Activated B cell treated with CpG ODN at 0.5 μM for 24 hours (primary cell): ENCODE measurements around the gene NME4. TPM values are rescaled to one million over a fixed set of nuclear protein-coding genes. Genes with fewer than 3 reads are reported as not detected.
"Not testable (repeated sequence)": the region's sequence is repeated elsewhere in the genome, so short reads cannot be mapped to it uniquely, and the experiment has no call there.

ENCODE experiments used
- ATAC-seq: fragments of 200-7000 bp; cut with Tn5 transposase; one replicate; pipeline ENCODE4 v1.10.0; 2021; ENCODE audit warnings: low read depth, mild to moderate bottlenecking, moderate library complexity
- CTCF ChIA-PET: fragments of 350-600 bp; sonication (Branson Sonifier 250); formaldehyde crosslinking; loops from one replicate; lab custom pipeline; 2021; ENCODE audit warnings: antibody characterized with exemption; lab: Charles Lee
- POLR2A ChIA-PET: fragments of 350-600 bp; sonication (Branson Sonifier 250); formaldehyde crosslinking; loops from one replicate; lab custom pipeline; 2021; ENCODE audit warnings: antibody characterized with exemption; lab: Charles Lee
- DNase-seq: peaks from one replicate; pipeline ENCODE4 v3.0.0; 2022
- H3K27ac Mint-ChIP-seq: one replicate; pipeline ENCODE4 v1.8.0; 2020; ENCODE audit warnings: mixed read lengths
- H3K27me3 Mint-ChIP-seq: one replicate; pipeline ENCODE4 v1.8.0; 2021; ENCODE audit warnings: mixed read lengths
- H3K36me3 Mint-ChIP-seq: one replicate; pipeline ENCODE4 v1.8.0; 2021; ENCODE audit warnings: low read depth, mixed read lengths
- H3K4me1 Mint-ChIP-seq: one replicate; pipeline ENCODE4 v1.8.0; 2021; ENCODE audit warnings: mixed read lengths
- H3K4me3 Mint-ChIP-seq: one replicate; pipeline ENCODE4 v1.8.0; 2020; ENCODE audit warnings: mild to moderate bottlenecking, mixed read lengths
- H3K9me3 Mint-ChIP-seq: one replicate; pipeline ENCODE4 v1.8.0; 2020; ENCODE audit warnings: mixed read lengths
- intact Hi-C: fragments of 100-400 bp; cut with micrococcal nuclease; formaldehyde crosslinking; loops from one replicate; pipeline ENCODE4 v1.15.1; 2024
- total RNA-seq: library from RNA; stranded (reverse); gene quantifications from 2 replicates; pipeline ENCODE4 v1.2.3, GENCODE V29; 2022
- TF ChIP-seq, protein P1 (sequence below): fragments of 200-600 bp; IDR thresholded peaks from one replicate; pipeline ENCODE4 v1.8.0; 2022; ENCODE audit warnings: antibody characterized with exemption, mild to moderate bottlenecking

The NME4 gene
- total RNA-seq, 1 donor from 2014 or later, result 29.9 TPM

DNA sequence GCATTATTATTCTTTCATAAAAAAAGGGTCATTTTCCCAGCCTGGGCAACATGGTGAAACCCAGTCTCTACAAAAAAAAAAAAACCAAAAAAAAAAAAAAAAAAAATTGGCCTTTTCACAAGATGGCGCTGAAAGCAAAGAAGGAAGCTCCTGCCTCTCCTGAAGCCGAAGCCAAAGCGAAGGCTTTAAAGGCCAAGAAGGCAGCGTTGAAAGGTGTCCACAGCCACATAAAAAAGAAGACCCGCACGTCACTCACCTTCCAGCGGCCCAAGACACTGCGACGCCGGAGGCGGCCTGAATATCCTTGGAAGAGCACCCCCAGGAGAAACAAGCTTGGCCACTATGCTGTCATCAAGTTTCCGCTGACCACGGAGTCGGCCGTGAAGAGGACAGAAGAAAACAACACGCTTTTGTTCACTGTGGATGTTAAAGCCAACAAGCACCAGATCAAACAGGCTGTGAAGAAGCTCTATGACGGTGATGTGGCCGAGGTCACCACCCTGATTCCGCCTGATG lies 10.3 kb upstream of the NME4 start:
- POLR2A ChIA-PET, result interaction anchor here (0.6 to 0.7 kb wide), 2 partner anchors 12 to 262 kb away, joined by 4 to 5 read pairs; no protein-coding TSS in a partner anchor
- ATAC-seq (no peak), DNase-seq (no peak)
- Mint-ChIP-seq H3K27ac (no peak overlapping the region), H3K4me3 (no peak overlapping the region), H3K36me3 (no peaks in the 10 kb centered on the region), H3K9me3 (no peaks in the 10 kb centered on the region), H3K4me1 (peaks cover 24% of the 10 kb centered on the region), H3K27me3 (no peaks in the 10 kb centered on the region)
- CTCF ChIA-PET, result interaction anchor here (1.2 kb wide), 1 partner anchor 15 kb away, joined by 3 read pairs; the partner anchor contains the start of gene DECR2
- TF ChIP-seq, protein P1, sequence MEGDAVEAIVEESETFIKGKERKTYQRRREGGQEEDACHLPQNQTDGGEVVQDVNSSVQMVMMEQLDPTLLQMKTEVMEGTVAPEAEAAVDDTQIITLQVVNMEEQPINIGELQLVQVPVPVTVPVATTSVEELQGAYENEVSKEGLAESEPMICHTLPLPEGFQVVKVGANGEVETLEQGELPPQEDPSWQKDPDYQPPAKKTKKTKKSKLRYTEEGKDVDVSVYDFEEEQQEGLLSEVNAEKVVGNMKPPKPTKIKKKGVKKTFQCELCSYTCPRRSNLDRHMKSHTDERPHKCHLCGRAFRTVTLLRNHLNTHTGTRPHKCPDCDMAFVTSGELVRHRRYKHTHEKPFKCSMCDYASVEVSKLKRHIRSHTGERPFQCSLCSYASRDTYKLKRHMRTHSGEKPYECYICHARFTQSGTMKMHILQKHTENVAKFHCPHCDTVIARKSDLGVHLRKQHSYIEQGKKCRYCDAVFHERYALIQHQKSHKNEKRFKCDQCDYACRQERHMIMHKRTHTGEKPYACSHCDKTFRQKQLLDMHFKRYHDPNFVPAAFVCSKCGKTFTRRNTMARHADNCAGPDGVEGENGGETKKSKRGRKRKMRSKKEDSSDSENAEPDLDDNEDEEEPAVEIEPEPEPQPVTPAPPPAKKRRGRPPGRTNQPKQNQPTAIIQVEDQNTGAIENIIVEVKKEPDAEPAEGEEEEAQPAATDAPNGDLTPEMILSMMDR, result no peak
- intact Hi-C loops, result no loop called here

DNA sequence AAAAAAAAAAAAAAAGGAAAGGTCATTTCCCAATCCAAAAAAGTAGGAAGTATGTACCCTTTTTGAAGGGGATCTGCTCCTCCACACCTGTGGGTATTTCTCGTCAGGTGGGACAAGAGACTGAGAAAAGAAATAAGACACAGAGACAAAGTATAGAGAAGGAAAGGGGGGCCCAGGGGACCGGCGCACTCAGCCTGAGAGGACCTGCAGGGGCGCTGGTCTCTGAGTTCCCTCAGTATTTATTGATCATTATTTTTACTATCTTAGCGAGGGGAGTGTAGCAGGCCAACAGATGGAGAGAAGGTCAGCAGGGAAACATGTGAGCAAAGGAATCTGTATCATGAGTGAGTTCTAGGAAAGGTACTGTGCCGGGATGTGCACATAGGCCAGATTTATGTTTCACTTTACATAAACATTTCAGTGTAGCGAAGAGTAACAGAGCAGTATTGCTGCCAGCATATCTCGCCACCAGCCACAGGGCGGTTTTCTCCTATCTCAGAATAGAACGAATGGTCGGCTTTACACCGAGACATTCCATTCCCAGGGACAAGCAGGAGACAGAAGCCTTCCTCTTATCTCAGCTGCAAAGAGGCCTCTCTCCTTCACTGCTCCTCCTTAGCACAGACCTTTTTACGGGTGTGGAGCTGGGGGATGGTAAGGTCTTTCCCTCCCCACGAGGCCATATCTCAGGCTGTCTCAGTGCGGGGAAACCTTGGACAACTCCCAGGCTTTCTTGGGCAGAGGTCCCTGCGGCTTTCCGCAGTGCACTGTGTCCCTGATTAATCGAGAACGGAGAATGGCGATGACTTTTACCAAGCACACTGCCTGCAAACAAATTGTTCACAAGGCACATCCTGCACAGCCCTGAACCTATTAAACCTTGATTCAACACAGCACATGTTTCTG lies 9.0 kb upstream of the NME4 start:
- H3K27me3 Mint-ChIP-seq, intact Hi-C loops, POLR2A ChIA-PET, ATAC-seq, DNase-seq, H3K4me3 Mint-ChIP-seq, H3K27ac Mint-ChIP-seq, H3K9me3 Mint-ChIP-seq, H3K36me3 Mint-ChIP-seq, CTCF ChIA-PET: not testable (repeated sequence)
- H3K4me1 Mint-ChIP-seq, result peaks cover 17% of the 10 kb centered on the region

DNA sequence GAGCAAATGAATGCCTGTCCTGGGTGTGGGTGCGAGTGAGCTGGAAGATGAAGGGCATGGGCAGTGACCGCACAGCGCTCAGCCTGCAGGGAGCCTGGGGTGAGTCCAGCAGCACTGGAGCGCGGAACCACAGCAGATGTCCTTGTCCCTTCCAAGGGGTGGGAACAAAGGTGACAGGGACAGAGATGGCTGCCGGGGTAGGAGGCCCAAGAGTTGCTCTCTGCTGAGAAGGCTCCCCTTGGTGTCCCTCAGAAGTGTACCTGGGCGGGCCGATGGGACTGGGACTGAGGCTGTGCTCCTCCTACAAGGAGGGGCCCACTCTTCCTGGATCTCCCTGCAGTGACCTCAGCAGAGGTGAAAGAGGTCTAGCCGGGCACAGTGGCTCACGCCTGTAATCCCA lies 7.6 kb upstream of the NME4 start:
- DNase-seq, result no peak
- Mint-ChIP-seq H3K36me3 (no peaks in the 10 kb centered on the region), H3K27ac (no peak overlapping the region), H3K4me1 (peaks cover 4% of the 10 kb centered on the region), H3K27me3 (no peaks in the 10 kb centered on the region), H3K9me3 (no peaks in the 10 kb centered on the region), H3K4me3 (no peak overlapping the region)
- TF ChIP-seq, protein P1, result no peak
- POLR2A ChIA-PET, result no interaction called here
- ATAC-seq, result no peak
- intact Hi-C loops, result no loop called here
- CTCF ChIA-PET, result no interaction called here

DNA sequence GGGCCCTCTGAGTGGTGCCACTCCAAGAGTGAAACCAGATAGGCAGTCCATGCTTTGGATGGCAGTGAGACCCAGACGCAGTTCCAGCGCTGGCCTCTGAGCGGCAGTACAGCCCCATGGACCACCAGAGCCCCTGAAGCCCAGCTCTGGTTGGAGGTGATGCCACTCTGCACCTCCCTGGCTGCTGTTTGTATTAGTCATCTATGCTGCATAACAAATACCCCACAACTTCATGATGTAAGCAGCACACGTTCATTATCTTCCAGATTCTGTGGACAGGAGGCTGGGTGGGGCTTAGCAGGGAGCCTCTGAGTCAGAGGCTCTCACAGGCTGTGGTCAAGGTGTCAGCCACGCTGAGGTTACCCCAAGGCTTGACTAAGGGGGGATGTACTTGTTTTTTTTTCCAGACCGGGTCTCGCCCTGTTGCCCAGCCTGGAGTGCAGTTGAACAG lies 5.1 kb upstream of the NME4 start:
- Mint-ChIP-seq H3K27ac (peak overlapping the region; percentile 41), H3K9me3 (no peaks in the 10 kb centered on the region), H3K36me3 (no peaks in the 10 kb centered on the region), H3K4me3 (no peak overlapping the region), H3K27me3 (no peaks in the 10 kb centered on the region), H3K4me1 (peaks cover 16% of the 10 kb centered on the region)
- DNase-seq (peak; percentile 64), ATAC-seq (peak; percentile 91)
- TF ChIP-seq, protein P1, result no peak
- ChIA-PET CTCF (interaction anchor here (0.7 to 2.2 kb wide), 3 partner anchors 9 to 134 kb away, joined by 3 to 7 read pairs (median 4); partner anchors contain the start of gene DECR2), POLR2A (interaction anchor here (0.7 to 2.1 kb wide), 3 partner anchors 9 to 21 kb away, joined by 3 to 20 read pairs (median 6); partner anchors contain the start of genes DECR2 and PGAP6)
- intact Hi-C loops, result loop anchor here (1.0 to 10.0 kb wide), 3 partner anchors 187 to 393 kb away; partner anchors contain the start of genes CHTF18 and RPUSD1

DNA sequence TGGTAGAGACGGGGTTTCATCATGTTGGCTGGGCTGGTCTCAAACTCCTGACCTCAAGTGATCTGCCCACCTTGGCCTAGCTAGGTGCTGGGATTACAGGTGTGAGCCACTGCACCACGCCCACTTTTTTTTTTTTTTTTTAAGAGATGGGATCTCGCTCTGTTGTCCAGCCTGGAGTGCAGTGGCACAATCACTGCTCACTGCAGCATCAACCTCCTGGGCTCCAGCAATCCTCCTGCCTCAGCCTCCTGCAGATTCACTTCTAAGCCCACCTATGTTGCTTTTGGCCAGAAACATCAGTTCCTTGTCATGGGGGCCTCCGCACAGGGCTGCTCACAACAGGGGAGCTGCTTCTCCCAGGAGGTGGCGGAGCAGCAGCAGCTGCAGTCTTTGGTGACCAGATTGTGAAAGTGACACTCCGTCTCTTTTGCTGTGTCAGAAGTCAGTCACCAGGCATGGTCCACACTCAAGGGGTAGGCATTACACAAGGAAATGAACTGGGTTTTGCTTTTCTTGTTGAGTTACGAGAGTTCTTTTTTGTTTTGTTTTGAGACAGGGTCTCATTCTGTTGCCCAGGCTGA lies 4.5 kb upstream of the NME4 start:
- H3K4me1 Mint-ChIP-seq, result peaks cover 16% of the 10 kb centered on the region
- DNase-seq (no peak), ATAC-seq (no peak)
- ChIA-PET POLR2A (interaction anchor here (0.7 to 4.3 kb wide), 3 partner anchors 9 to 21 kb away, joined by 3 to 21 read pairs (median 20); partner anchors contain the start of genes DECR2 and PGAP6), CTCF (interaction anchor here (0.7 to 2.2 kb wide), 3 partner anchors 9 to 134 kb away, joined by 3 to 7 read pairs (median 4); partner anchors contain the start of gene DECR2)
- H3K36me3 Mint-ChIP-seq, result no peaks in the 10 kb centered on the region
- no peak overlapping the region for H3K4me3 Mint-ChIP-seq
- no peaks in the 10 kb centered on the region for H3K27me3 Mint-ChIP-seq
- TF ChIP-seq, protein P1, result no peak
- H3K27ac Mint-ChIP-seq, result peak overlapping the region; percentile 18
- intact Hi-C loops, result loop anchor here (2.0 to 10.0 kb wide), 2 partner anchors 268 to 392 kb away; partner anchors contain the start of genes CHTF18 and RPUSD1
- H3K9me3 Mint-ChIP-seq, result no peaks in the 10 kb centered on the region
